HEK293 (cell line): ENCODE data around the gene FIGNL2.

Experiments
- GLI4 ChIP-seq: fragments of 450-650 bp; formaldehyde crosslinking; IDR thresholded peaks from 2 replicates; pipeline ENCODE4 v1.5.1; 2016; ENCODE audit warnings: missing biosample characterization, missing genetic modification characterization
- ZBTB7A ChIP-seq: fragments of 450-650 bp; formaldehyde crosslinking; IDR thresholded peaks from 2 replicates; pipeline ENCODE4 v1.5.1; 2016; ENCODE audit warnings: low read depth, missing biosample characterization, missing genetic modification characterization
- ZNF266 ChIP-seq: fragments of 450-650 bp; formaldehyde crosslinking; IDR thresholded peaks from 2 replicates; pipeline ENCODE4 v1.5.1; 2016; ENCODE audit warnings: missing biosample characterization, missing genetic modification characterization, low read depth
- ZNF274 ChIP-seq, 2 experiments: fragments of 200-500 bp in 1 of 2; fragments of 450-650 bp in 1 of 2; sonication (Bioruptor generic) in 1 of 2; formaldehyde crosslinking in 1 of 2; IDR thresholded peaks; 2 replicates each; pipeline versions ENCODE4 v1.5.1 to v1.6.1; 2014 to 2016; ENCODE audit warnings: borderline replicate concordance in 1 of 2, inconsistent platforms in 1 of 2, low read length in 1 of 2, missing biosample characterization in 1 of 2, missing genetic modification characterization in 1 of 2
- ZNF37A ChIP-seq: fragments of 450-650 bp; IDR thresholded peaks from 2 replicates; pipeline ENCODE4 v1.5.1; 2018; ENCODE audit warnings: missing biosample characterization, missing genetic modification characterization
- ZNF433 ChIP-seq: fragments of 450-650 bp; formaldehyde crosslinking; IDR thresholded peaks from 2 replicates; pipeline ENCODE4 v1.5.1; 2016; ENCODE audit warnings: missing biosample characterization, missing genetic modification characterization, low read depth
- ZNF518A ChIP-seq: fragments of 450-650 bp; formaldehyde crosslinking; conservative IDR thresholded peaks from 2 replicates; pipeline ENCODE4 v1.5.1; 2016; ENCODE audit warnings: low read depth, missing biosample characterization, missing genetic modification characterization
- ZNF660 ChIP-seq: fragments of 450-650 bp; IDR thresholded peaks from 2 replicates; pipeline ENCODE4 v1.5.1; 2018; ENCODE audit warnings: missing biosample characterization, mild to moderate bottlenecking, missing genetic modification characterization
- ZNF777 ChIP-seq: fragments of 450-650 bp; formaldehyde crosslinking; IDR thresholded peaks from 2 replicates; pipeline ENCODE4 v1.5.1; 2017; ENCODE audit warnings: missing biosample characterization, missing genetic modification characterization, borderline replicate concordance
- TF ChIP-seq, protein P1 (sequence below): fragments of 450-650 bp; formaldehyde crosslinking; IDR thresholded peaks from 2 replicates; pipeline ENCODE4 v1.5.1; 2016; ENCODE audit warnings: missing biosample characterization, missing genetic modification characterization
- TF ChIP-seq, protein P2 (sequence below): fragments of 450-650 bp; formaldehyde crosslinking; IDR thresholded peaks from 2 replicates; pipeline ENCODE4 v1.5.1; 2016; ENCODE audit warnings: missing biosample characterization, missing genetic modification characterization, low read depth

GRCh38 chr12:51886021-51886710 is 37.6 kb upstream of the FIGNL2 start:
- TF ChIP-seq ZNF518A (tag by site-specific recombination) (no peak), ZNF777 (tag by site-specific recombination) (no peak), ZNF433 (tag by site-specific recombination) (no peak), ZNF660 (tag by site-specific recombination) (no peak), ZNF37A (no peak), ZNF274 (IDR thresholded peaks at IDR 0.05; ENCODE audit: low read length) (no peak), ZNF274 (tag by site-specific recombination; IDR thresholded peaks at IDR 0.05; ENCODE audit: borderline replicate concordance) (no peak), ZBTB7A (tag by site-specific recombination) (no peak), GLI4 (tag by site-specific recombination) (no peak), ZNF266 (tag by site-specific recombination) (no peak)
- TF ChIP-seq, protein P1, sequence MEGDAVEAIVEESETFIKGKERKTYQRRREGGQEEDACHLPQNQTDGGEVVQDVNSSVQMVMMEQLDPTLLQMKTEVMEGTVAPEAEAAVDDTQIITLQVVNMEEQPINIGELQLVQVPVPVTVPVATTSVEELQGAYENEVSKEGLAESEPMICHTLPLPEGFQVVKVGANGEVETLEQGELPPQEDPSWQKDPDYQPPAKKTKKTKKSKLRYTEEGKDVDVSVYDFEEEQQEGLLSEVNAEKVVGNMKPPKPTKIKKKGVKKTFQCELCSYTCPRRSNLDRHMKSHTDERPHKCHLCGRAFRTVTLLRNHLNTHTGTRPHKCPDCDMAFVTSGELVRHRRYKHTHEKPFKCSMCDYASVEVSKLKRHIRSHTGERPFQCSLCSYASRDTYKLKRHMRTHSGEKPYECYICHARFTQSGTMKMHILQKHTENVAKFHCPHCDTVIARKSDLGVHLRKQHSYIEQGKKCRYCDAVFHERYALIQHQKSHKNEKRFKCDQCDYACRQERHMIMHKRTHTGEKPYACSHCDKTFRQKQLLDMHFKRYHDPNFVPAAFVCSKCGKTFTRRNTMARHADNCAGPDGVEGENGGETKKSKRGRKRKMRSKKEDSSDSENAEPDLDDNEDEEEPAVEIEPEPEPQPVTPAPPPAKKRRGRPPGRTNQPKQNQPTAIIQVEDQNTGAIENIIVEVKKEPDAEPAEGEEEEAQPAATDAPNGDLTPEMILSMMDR (tag by site-specific recombination) = no peak
- TF ChIP-seq, protein P2, sequence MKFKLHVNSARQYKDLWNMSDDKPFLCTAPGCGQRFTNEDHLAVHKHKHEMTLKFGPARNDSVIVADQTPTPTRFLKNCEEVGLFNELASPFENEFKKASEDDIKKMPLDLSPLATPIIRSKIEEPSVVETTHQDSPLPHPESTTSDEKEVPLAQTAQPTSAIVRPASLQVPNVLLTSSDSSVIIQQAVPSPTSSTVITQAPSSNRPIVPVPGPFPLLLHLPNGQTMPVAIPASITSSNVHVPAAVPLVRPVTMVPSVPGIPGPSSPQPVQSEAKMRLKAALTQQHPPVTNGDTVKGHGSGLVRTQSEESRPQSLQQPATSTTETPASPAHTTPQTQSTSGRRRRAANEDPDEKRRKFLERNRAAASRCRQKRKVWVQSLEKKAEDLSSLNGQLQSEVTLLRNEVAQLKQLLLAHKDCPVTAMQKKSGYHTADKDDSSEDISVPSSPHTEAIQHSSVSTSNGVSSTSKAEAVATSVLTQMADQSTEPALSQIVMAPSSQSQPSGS (tag by site-specific recombination) = no peak
